ENCODE measurements around the gene OSM.

GRCh38 chr22:30315962-30316576, 49.4 kb upstream of the OSM start:
- TF ChIP-seq CTCF (IDR thresholded peaks at IDR 0.05; ENCODE audit: low read length) (no peak), EZH2 (IDR thresholded peaks at IDR 0.05; ENCODE audit: borderline replicate concordance, low read length) (no peak)
